KOPT-K1 (cell line): ENCODE measurements around the gene JAKMIP2.

Experiments
- H3K27ac ChIP-seq: fragments of 200-600 bp; sonication (generic); 2 replicates; pipeline ENCODE4 v1.5.1; 2016; ENCODE audit warnings: antibody characterized with exemption, mild to moderate bottlenecking, low read depth, low read length; ENCODE audit not compliant: poor library complexity, severe bottlenecking
- H3K36me3 ChIP-seq: fragments of 200-600 bp; sonication (generic); 2 replicates; pipeline ENCODE4 v1.5.1; 2017; ENCODE audit warnings: antibody characterized with exemption, mild to moderate bottlenecking, low read length, moderate library complexity; ENCODE audit not compliant: insufficient read depth
- H3K9me3 ChIP-seq: fragments of 200-600 bp; sonication (generic); 2 replicates; pipeline ENCODE4 v1.5.1; 2017; ENCODE audit warnings: antibody characterized with exemption, low read length, mild to moderate bottlenecking; ENCODE audit not compliant: insufficient read depth, poor library complexity, severe bottlenecking

Gene JAKMIP2

DNA sequence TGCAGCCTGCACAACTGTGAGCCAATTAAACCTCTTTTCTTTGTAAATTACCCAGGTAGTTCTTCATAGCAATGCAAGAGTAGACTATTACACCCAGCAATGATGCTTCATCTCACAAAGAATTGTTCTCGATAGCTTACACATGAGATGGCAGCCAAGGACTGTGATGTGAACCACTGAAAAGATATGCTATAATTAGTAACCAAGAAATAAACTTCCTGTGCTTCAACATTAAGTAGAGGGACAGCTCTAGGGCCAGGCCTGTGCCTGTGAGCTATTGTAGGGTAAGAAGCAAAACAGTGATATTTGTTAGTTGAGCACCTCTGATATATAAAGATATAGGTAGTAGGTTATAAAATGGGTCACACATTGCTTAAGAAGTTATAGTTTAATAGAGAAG, 230.9 kb downstream of the JAKMIP2 start:
- H3K36me3 ChIP-seq = no peaks in the 10 kb centered on the region
- H3K27ac ChIP-seq = no peak overlapping the region
- H3K9me3 ChIP-seq = no peaks in the 10 kb centered on the region

GRCh38 chr5:147547730-147548129, 234.8 kb downstream of the JAKMIP2 start:
- Histone ChIP-seq H3K27ac (no peak overlapping the region), H3K36me3 (no peaks in the 10 kb centered on the region), H3K9me3 (no peaks in the 10 kb centered on the region)

- no peaks in the 10 kb centered on the region for H3K9me3 ChIP-seq
- H3K36me3 ChIP-seq = no peaks in the 10 kb centered on the region
- no peak overlapping the region for H3K27ac ChIP-seq
Observed at GRCh38 chr5:147544556-147544955, 238.0 kb downstream of the JAKMIP2 start.

- H3K36me3 ChIP-seq = no peaks in the 10 kb centered on the region
- H3K27ac ChIP-seq = no peak overlapping the region
- H3K9me3 ChIP-seq = no peaks in the 10 kb centered on the region
Observed at GRCh38 chr5:147539053-147539452, 243.5 kb downstream of the JAKMIP2 start.

DNA sequence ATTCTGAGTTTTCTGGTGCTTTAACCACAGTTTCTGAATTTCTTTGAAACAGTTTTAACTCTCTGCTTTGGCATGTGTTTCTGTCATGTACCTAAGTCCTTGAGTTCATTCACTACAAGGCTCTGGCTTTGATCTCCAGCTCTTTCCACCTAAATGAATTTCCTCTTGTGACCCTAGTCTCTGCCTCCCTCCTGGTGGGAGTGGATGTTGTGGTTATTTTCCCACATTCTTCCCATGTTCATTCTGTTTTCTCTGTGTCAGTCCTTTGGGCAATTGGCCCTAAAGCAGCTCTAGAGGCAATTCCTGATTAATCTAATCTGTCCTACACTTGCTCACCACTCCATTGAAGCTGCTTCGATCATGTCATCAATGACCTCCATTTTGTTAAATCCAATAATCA, 244.3 kb downstream of the JAKMIP2 start:
- Histone ChIP-seq H3K36me3 (no peaks in the 10 kb centered on the region), H3K27ac (no peak overlapping the region), H3K9me3 (no peaks in the 10 kb centered on the region)
